Brain microvascular endothelial cell (primary cell): ENCODE measurements around the gene MEF2C.
"Not testable (repeated sequence)": the region's sequence is repeated elsewhere in the genome, so short reads cannot be mapped to it uniquely, and the experiment has no call there.

Experiments used
- DNase-seq: peaks from one replicate; pipeline ENCODE4 v3.0.0-alpha.2; 2020
- H3K27ac ChIP-seq: fragments of 250-450 bp; sonication (Bioruptor Pico); 2 replicates; pipeline ENCODE4 v1.5.1; 2020; ENCODE audit warnings: mild to moderate bottlenecking, moderate library complexity
- H3K27me3 ChIP-seq: fragments of 250-450 bp; sonication (Bioruptor Pico); replicated peaks from 2 replicates; pipeline ENCODE4 v1.5.1; 2020; ENCODE audit warnings: mild to moderate bottlenecking
- H3K36me3 ChIP-seq: fragments of 250-450 bp; sonication (Bioruptor Pico); replicated peaks from 2 replicates; pipeline ENCODE4 v1.5.1; 2020; ENCODE audit warnings: mild to moderate bottlenecking
- H3K4me3 ChIP-seq: 2 replicates; pipeline ENCODE4 v1.5.1; 2011; ENCODE audit warnings: low read depth, mild to moderate bottlenecking, control low read depth, low read length, moderate library complexity
- in situ Hi-C: cut with HindIII; loops from 2 replicates; pipeline ENCODE4 v1.10.0; 2017; ENCODE audit warnings: low sequenced_read_pairs, low pct_ligation_motif_present
- TF ChIP-seq, protein P1 (sequence below): IDR thresholded peaks from 2 replicates; pipeline ENCODE4 v1.5.1; 2011; ENCODE audit warnings: low read depth, mild to moderate bottlenecking, moderate library complexity, low read length, control low read depth, inconsistent platforms; ENCODE audit errors: missing control alignments

The MEF2C gene

DNA sequence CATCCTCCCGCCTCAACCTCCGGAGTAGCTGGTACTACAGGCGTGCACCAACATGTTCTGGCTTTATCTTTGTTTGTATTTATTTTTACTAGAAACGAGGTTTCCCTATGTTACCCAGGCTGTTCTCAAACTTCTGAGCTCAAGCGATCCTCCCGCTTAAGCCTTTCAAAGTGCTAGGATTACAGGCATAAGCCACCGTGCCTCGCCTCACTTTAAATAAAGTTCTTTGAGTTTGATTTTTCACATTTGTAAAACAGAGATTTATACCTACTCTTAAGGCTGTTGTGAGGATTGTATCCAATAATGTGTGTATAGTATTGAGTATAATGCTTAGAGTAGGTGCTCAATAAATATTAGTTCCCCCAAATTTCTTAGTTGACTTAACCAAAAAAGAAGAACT lies 75.7 kb downstream of the MEF2C start:
- TF ChIP-seq, protein P1, sequence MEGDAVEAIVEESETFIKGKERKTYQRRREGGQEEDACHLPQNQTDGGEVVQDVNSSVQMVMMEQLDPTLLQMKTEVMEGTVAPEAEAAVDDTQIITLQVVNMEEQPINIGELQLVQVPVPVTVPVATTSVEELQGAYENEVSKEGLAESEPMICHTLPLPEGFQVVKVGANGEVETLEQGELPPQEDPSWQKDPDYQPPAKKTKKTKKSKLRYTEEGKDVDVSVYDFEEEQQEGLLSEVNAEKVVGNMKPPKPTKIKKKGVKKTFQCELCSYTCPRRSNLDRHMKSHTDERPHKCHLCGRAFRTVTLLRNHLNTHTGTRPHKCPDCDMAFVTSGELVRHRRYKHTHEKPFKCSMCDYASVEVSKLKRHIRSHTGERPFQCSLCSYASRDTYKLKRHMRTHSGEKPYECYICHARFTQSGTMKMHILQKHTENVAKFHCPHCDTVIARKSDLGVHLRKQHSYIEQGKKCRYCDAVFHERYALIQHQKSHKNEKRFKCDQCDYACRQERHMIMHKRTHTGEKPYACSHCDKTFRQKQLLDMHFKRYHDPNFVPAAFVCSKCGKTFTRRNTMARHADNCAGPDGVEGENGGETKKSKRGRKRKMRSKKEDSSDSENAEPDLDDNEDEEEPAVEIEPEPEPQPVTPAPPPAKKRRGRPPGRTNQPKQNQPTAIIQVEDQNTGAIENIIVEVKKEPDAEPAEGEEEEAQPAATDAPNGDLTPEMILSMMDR, result no peak
- no peak for DNase-seq
- in situ Hi-C loops, result no loop called here
- H3K4me3 ChIP-seq, result no peak overlapping the region
- no peaks in the 10 kb centered on the region for H3K27me3 ChIP-seq
- no peaks in the 10 kb centered on the region for H3K36me3 ChIP-seq
- H3K27ac ChIP-seq, result no peak overlapping the region

DNA sequence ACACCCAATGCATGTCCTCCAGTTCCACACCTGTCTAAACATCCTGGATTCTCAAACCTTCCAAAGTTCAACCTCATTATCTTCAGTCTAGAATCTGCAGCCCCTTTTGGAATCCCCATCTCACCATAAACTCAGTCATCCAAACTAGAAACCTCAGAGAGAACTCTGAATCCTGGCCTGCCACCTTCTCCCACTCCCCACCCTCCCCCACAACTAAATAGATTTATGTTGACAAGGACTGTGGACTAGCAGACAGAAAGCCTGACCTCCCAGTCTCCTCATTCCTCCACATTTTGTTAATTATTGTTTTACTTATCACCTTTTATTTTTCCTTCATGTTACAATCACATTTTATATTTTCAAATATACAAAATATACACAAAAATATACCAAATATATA lies 76.6 kb downstream of the MEF2C start:
- H3K4me3 ChIP-seq, result no peak overlapping the region
- H3K27me3 ChIP-seq, result no peaks in the 10 kb centered on the region
- H3K36me3 ChIP-seq, result no peaks in the 10 kb centered on the region
- no peak for DNase-seq
- in situ Hi-C loops, result no loop called here
- TF ChIP-seq, protein P1, result no peak
- H3K27ac ChIP-seq, result no peak overlapping the region

DNA sequence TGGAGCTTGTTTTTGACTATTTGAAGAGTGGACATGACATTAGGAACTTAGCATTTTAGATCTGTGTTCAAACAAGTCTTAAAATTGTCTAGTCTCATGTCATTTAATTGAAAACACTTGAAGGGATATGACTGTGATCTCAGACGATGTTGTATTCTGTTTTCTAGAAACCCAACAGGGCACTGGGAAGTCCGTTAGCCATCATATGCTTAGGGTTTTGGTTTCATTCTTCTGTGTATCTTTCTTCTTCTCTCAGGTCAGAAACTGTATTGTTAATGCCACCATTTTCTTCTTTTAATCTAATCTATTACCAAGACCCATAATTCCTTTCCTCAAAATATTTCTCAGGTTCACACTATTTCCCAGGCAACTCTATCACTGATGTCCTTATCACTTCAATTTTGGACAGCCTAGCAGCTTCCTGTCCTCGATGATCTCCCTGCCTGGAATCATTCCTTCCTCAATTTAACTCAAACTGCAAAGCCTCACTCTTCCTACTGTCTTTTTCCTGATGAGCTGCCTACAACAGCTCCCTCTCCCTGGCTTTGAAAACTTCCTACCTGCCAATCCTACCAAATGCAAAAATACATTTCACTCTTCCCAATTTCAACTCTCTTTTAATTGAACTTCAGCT lies 77.7 kb downstream of the MEF2C start:
- no peak for DNase-seq
- H3K36me3 ChIP-seq, result no peaks in the 10 kb centered on the region
- no peak overlapping the region for H3K4me3 ChIP-seq
- in situ Hi-C loops, result no loop called here
- no peak overlapping the region for H3K27ac ChIP-seq
- TF ChIP-seq, protein P1, result no peak
- H3K27me3 ChIP-seq, result no peaks in the 10 kb centered on the region

DNA sequence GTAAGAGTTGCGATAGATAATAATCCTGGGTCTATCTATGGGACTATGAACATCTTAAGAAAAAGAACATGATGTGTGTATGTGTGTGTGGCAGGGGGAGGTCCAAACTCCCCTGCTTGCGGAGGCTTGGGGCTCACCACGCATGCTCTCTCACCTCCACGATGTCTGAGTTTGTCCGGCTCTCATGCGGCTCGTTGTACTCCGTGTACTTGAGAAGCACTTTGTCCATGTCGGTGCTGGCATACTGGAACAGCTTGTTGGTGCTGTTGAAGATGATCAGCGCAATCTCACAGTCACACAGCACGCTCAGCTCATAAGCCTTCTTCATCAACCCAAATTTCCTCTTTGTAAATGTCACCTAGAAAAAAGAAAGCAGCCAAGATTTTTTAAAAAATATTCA lies 78.5 kb downstream of the MEF2C start:
- H3K36me3 ChIP-seq, result no peaks in the 10 kb centered on the region

DNA sequence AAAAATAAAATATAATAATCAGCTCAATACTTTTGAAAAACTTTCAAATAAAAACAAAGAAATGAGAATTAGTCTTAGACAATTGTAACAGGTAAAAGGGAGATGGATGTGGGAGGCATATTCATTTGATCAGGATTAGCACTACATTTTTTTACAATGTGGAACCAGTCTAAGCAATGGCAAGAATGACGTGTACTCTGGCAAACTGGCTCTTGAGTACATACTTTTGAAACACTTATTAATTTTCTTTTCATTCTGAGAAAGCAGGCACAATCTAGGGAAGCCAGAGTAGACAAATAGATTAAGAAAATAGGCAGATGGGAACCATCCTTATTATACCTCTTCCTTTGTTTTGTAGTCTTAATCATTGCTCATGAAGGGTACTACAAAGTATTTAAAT lies 79.7 kb downstream of the MEF2C start:
- H3K36me3 ChIP-seq, result no peaks in the 10 kb centered on the region
- in situ Hi-C loops, result no loop called here
- TF ChIP-seq, protein P1, result no peak
- DNase-seq, result no peak
- no peak overlapping the region for H3K27ac ChIP-seq
- H3K27me3 ChIP-seq, result no peaks in the 10 kb centered on the region
- no peak overlapping the region for H3K4me3 ChIP-seq

More for the DNA sequence above, 78.5 kb downstream of the MEF2C start:
- in situ Hi-C loops, result no loop called here
- Histone ChIP-seq H3K4me3 (no peak overlapping the region), H3K27ac (no peak overlapping the region), H3K27me3 (no peaks in the 10 kb centered on the region)
- no peak for DNase-seq
- TF ChIP-seq, protein P1, result no peak

DNA sequence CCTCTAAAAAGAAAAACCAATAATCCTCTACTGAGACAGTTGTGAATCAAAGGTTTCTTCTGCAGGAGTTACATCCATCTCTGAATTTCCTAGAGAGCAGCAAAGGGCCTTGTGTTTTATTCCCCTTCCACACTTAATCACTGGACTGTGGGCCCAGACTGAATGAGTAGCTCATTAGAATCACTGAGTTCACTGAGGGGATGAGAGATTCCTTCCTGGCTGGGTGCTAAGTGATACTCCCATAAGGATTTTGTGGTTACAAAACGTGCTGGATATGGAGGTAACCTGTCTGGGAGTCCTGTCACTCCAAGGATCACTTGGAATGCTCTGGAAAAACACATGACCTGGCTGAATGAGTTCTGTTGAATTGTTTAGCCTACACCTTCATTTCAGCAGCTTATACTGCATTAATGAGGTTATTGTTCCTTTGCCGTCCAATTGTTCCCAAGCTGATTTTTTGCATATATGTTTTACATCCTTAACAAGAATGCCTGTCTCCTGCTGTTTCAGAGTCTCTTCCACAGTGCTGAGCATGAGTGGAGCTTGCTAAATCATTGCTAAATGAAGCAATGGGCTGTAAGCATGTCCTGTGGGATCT lies 82.9 kb downstream of the MEF2C start:
- H3K27me3 ChIP-seq, result no peaks in the 10 kb centered on the region
- TF ChIP-seq, protein P1, result no peak
- no peak for DNase-seq
- no peaks in the 10 kb centered on the region for H3K36me3 ChIP-seq
- no peak overlapping the region for H3K4me3 ChIP-seq
- in situ Hi-C loops, result no loop called here
- H3K27ac ChIP-seq, result no peak overlapping the region

DNA sequence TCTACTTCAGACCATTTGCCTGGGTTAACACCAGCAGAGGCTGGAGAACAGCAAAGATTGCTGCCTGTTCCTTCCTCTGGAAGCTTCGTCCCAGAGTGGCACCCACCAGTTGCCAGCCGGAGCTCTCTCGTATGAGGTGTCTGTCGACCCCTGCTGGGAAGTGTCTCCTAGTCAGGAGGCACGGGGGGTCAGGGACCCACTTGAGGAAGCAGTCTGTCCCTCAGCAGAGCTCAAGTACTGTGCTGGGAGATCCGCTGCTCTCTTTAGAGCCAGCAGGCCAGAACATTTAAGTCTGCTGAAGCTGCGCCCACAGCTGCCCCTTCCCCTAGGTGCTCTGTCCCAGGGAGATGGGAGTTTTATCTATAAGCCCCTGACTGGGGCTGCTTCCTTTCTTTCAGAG lies 84.1 kb downstream of the MEF2C start:
- H3K36me3 ChIP-seq, in situ Hi-C loops: not testable (repeated sequence)

DNA sequence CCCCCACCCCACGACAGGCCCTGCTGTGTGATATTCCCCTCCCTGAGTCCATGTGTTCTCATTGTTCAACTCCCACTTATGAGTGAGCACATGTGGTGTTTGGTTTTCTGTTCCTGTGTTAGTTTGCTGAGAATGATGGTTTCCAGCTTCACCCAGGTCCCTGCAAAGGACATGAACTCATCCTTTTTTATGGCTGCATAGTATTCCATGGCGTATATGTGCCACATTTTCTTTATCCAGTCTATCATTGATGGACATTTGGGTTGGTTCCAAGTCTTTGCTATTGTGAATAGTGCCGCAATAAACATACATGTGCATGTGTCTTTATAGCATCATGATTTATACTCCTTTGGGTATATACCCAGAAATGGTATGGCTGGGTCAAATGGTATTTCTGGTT lies 89.2 kb downstream of the MEF2C start:
- DNase-seq, H3K27ac ChIP-seq, H3K27me3 ChIP-seq, H3K4me3 ChIP-seq, in situ Hi-C loops, H3K36me3 ChIP-seq: not testable (repeated sequence)

More for the DNA sequence above, 84.1 kb downstream of the MEF2C start:
- not testable (repeated sequence) for H3K27ac ChIP-seq, H3K27me3 ChIP-seq, H3K4me3 ChIP-seq, DNase-seq
